OCI-M2 (cell line): ENCODE results near the gene KHNYN.

Experiments
- DNase-seq: peaks from one replicate; lab custom pipeline; 2025; ENCODE audit not compliant: unreplicated experiment; lab: John Stamatoyannopoulos, UW

Gene KHNYN

GRCh38 chr14:24422261-24422660 lies 7.5 kb upstream of the KHNYN start:
- no peak for DNase-seq

DNA sequence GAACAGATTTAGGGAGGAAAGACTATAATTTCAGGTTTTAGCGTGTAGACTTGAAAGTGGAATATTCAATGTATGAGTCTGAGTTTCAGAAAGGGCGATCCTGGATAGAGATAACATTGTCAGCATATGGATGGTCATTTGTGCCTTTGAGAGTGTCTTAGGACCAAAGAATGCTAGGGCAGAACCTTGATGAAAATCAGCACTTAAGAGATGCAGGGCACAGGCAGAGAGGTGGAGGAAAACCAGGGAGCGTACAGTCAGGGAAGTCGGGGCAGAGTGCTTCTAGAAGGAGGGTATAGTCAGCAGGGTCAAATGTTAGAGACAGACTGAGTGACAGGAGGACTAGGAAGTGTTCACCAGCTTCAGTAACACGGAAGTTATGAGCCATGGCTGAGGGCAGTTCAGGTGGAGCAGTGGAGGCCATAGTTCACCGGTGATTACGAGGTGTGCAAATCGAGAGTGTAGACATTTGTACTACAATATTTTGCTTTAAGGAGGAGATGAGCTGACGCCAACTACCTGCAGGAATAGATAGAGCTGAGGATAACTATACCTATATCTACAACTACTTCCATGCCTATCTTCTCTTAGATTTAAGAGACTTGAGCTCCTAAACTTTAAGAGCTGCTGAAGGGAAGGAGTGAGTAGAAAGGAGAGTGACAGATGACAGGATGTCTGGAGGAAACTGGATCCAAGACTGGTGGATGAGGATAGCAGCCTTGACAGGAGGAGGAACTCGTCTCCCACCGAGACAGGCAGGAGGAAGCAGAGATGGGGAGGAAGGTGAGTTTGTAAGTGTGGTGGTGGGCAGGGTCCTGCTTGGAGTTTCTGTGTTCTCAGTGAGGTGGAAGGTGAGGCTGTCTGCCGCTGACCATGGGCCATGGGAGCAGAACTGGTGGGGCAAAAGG lies 6.8 kb upstream of the KHNYN start:
- DNase-seq = no peak

- DNase-seq = no peak
Measured at GRCh38 chr14:24425704-24426103, 4.0 kb upstream of the KHNYN start.

DNA sequence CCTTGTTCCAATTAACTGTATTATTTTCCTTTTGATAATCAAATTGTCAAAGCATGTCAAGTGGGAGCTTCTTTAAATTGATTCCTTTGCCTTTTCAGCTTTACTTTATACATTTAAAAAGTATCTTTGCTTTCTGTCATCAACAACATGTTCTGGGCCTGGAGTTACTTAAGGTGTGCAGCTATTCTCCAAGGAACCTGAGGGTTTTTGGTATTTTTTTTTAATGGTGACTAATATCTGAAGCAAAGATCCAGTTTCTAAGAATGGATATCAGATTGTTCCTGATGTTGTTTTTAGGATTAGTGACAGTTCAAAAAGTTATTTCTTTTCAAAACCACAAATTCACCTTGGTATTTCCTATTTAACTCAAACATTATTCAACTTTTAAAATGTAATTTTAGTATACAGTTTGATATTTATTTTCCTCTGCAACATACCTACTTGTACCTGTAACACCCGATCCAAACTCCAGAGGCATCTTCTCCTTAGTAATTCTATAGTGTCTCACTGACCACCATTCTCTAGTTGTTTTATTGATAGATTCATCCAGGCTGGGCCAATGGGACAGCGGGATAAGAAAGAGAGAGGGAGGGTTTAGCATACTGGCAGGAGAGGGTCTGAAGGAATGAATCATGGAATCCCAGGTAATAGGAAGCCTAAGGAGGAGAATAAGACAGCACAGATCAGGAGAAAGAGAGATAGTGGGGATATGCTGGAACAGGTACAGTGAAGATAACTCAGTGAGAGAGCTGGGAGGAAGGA lies 3.4 kb upstream of the KHNYN start:
- DNase-seq = no peak

DNA sequence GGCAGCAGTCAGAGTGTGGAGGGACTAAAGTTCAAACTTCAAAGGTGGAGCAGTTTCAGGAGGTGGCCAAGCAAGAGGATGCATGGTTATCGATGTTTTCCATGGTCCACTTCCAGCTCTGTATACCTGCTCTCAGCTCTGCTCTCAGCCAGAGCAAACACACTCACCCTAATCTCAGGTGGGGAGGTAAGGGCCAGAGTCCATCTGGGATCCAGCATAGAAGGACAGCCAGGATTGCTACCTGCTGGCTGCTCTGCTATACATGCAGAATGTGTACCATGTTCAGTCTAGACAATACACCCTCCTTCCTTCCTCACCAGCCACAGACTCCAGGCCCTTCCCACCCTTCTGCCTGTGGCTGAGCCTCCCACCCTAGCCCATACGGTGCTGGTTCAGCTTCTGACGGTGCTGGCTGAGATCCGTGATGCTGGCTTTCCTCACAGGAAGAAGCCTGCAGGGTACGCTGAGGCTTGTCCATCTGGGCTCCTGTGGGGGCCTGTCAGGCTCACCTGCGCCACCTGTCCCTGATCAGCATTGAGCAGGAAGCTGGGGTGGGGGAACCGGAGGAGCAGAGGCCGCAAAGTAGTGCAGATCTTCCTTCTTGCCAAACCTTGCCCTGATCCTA lies 2.7 kb upstream of the KHNYN start:
- no peak for DNase-seq

DNA sequence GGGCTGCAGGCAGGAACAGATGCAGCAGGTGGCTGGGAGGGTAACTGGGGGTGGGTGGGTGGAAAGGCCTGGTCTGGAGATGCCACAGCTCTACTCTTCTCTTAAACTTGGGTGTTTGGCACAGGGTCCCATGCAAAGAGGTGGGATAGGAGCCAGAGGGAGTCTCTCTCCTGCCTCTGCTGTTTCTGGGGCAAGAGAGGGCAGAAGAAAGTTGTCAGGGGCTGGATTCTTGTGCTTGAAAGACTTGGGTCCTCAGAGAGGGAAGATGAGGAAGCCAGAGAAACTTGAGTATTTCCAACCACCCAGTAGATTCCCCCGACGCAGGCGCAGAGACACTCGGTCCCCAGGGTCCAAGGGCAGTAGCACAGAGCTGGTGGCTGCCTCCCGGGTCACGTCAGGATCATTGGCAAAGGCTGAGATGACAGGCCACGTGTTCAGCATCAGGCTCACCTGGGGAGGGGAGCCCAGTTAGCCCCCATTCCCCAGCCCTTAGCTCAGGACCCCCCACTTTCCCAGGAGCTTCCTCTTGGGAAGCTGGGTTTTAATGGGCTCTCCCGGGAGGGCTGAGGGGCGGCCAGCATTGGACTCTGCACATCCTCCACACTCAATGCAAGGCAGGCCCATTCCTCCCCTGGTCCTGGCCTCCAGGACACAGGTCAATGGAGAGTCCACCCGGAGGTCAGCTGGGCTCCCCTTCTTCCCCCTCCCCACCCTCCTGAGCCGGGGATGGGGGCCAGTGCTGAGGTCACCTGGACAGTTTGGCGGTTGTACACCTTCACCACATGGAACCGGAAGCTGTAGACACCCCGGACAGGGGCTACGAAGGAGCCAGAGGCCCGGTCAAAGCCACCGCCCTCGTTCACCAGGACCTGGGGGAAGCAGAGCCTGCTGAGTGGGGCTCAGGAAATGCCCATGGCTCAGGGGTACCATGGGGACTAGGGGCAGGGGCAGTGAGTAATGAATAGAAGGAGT lies 1.9 kb upstream of the KHNYN start:
- no peak for DNase-seq

- no peak for DNase-seq
Measured at GRCh38 chr14:24428628-24429394, 943 bp upstream of the KHNYN start.

DNA sequence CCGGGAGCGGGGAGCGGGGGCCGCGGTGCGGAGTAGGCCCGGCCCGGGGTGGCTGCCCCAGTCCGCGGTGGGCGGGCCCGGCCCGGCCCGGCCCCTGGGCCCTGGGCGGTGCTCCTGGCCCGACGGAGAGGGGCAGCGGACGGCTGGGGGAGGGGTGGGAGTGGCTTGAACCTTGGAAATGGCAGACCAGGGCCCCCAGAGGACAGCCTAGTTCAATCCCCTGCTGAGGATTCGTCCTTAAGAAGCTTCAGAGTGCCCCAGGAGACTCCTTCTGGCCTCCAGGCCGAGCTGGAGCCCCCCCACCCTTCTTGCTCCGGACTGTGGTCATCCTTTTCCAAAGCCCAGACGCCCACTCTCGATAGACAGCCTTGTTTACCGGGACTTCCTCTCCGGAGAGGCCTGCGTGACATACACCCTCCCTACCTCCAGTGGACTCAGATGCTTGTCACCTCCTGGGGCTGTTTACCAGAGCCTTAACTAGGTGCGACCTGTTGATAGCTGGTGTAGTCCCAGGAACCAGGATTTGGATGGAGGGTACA lies 458 bp downstream of the KHNYN start:
- no peak for DNase-seq

DNA sequence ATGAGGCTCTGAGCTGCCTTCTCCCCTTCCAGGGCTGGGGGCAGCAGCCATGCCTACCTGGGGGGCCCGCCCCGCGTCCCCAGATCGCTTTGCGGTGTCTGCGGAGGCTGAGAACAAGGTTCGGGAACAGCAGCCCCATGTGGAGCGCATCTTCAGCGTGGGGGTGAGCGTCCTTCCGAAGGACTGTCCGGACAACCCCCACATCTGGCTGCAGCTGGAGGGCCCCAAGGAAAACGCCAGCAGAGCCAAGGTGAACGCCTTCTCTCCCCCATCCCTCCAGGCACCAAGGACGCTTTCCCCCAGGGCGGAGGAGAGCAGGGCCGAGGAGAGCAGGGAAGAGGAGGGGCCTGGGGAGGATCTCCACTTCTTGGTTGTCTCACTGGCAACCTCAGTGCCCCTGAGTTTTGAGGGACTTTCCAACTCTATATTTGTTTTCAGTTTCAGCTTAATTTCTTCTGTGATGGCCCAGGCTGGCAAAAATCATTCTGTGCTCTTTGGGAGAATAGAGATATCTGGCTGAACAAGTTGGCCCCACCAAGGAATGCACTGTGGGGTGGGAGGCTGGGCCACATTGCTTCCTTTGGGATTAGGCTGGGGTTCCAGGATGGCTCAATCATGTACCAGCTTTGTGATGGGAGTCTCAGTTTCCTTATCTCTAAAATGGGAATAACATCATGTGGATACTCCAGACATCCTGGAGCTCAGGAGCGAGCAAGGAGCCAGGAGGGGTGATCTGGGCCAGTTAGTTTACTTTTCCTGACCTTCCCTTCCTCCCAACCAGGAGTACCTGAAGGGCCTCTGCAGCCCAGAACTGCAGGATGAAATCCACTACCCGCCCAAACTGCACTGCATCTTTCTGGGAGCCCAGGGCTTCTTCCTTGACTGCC lies 1.2 kb downstream of the KHNYN start:
- no peak for DNase-seq

GRCh38 chr14:24431569-24432258 lies 2.0 kb downstream of the KHNYN start:
- DNase-seq = peak; percentile 46

DNA sequence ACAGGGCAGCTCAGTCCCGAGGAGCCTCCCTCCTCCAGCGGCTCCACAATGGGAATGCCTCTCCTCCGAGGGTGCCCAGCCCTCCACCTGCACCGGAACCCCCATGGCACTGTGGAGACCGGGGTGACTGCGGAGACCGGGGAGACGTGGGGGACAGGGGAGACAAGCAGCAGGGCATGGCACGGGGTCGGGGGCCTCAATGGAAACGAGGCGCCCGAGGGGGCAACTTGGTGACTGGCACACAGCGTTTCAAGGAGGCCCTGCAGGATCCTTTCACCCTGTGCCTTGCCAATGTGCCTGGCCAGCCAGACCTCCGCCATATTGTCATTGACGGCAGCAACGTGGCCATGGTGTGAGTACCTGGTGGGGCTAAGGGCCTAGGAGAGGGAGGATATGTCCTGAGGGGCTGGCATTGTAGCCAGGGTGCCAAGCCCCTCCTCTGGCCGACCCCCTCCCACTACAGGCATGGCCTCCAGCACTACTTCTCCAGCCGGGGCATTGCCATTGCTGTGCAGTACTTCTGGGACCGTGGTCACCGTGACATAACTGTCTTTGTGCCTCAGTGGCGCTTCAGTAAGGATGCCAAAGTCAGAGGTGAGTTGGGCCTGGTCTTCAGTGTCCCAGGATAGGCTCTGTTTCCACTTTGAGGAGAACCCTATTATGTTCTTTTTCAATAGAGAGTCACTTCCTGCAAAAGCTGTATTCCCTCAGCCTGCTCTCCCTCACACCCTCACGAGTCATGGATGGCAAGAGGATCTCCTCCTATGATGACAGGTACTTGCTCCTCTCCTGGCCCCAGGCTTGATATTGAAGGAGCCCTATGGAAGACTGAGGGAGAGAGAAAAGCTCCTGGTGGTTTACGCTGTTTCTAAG lies 2.7 kb downstream of the KHNYN start:
- no peak for DNase-seq

DNA sequence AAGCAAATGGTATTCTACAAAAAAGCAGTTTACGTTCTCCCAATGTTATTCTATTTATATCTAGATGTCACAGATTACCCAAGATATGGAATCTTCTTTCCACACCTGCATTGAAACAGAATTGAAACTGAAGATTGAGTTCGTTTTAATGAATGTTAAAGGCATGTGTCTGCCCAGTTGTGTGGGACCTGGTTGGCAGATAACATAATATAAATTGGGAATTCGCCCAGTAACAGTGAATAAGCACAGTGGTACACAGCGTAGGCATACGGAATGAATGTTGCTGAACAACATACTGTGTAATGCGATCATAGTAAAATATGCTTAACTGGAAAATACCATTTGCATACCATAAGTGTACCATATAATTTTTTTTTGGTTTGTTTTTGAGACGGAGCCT lies 4.3 kb downstream of the KHNYN start:
- no peak for DNase-seq

DNA sequence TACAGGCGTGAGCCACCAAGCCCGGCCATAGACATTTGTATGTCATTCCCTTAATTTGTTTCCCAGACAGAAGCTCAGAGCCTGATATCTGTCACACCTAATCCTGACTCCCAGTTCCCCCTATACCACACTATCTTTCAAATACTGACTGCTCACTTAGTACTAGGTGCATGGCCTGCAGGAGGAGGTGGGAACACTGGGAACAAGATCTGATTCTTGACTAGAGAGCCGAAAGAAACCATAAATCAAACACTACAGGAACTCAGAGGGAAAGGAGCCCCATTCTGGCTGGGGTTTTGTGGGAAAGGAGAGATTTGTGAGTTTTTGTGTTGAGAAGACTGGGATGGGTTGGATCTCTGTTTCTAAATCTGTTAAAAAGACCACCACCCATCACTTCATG lies 4.9 kb downstream of the KHNYN start:
- DNase-seq = no peak

DNA sequence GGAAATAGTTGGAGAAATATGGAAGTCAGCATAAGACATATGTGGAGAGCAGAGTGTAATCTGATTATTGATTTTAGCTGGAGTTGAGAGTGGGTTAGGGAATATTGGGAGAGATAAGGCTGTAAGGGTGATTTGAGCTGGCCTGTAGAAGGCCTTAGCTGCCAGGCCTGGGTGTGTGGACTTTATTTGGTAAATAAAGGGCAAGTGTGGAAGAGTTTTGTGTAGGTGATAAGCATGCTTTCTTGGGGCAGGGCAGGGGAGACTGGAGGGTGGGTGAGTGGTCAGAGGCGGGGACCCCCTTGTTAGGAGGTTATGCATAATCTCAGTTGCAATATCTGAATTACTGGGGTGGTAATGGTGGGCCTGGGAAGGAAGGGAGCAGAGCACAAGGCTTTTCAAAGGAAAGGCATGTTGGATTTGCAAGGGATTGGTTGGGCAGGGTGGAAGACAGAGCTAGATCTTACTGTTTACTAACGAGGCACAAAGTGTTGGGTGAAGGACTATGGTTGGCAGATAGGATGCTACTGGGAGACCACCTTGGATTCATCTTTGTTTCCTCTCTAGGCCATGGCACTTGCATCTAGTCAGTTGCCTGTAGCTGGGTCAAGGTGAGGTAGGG lies 5.5 kb downstream of the KHNYN start:
- no peak for DNase-seq

- DNase-seq = no peak
Measured at GRCh38 chr14:24435998-24436354, 6.2 kb downstream of the KHNYN start.

DNA sequence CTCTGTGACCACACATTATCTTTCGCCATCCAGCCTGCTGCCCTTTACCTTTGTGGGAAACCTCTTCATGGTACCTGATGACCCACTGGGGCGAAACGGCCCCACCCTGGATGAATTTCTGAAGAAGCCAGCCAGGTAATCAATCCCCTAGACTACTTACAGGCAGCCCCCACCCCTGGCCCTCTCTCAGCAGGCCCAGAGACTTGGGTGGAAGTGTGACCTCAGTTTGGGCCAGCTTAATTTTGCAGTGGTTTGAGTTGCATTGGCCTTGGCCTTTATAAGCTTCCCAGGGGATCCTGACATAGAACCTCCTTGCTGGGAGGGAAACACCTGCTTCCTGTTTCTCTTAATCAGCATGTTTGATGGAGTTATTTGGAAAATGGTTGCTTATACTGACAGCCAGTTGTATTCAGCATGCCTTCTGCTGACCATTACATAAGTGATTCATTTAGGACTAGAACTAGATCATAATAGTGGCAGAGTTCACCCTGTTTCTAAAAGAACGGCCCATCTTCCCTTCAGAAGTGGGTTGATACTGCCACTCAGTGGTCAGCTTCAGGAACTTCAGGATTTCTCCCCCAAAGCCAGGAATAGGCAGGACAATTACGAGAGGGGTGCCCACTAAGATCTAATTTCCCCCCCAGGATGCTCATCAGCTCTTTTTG lies 6.7 kb downstream of the KHNYN start:
- DNase-seq = no peak
